ENCODE results near the gene KIFC1. TPM values are rescaled to one million over a fixed set of nuclear protein-coding genes. Genes with fewer than 3 reads are reported as not detected.

KIFC1 gene
- total and polyA plus RNA-seq, 8 donors, result 0.46 to 15.4 (median 6.6) TPM; not detected in 1

DNA sequence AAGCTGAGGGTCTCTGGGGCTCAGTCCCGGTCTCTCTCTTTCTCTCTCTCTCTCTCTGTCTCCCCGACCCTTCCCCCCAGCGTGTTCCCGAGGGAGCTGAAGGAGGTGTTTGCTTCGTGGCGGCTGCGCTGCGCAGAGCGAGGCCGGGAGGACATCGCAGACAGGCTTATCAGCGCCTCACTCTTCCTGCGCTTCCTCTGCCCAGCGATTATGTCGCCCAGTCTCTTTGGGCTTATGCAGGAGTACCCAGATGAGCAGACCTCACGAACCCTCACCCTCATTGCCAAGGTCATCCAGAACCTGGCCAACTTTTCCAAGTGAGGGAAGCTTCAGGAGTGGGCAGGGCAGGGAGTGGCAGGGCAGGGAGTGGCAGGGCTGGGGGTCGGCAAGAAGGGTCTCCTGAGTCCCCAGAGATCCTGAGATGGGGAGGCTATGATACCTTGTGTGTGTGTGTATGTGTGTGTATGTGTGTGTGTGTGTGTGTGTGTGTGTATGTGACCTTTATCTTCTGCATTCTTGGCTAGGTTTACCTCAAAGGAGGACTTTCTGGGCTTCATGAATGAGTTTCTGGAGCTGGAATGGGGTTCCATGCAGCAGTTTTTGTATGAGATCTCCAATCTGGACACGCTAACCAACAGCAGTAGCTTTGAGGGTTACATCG lies 49.2 kb downstream of the KIFC1 start:
- peaks cover 28 to 92% (median 82%) of the 10 kb centered on the region in 4 donors for H3K36me3 ChIP-seq

DNA sequence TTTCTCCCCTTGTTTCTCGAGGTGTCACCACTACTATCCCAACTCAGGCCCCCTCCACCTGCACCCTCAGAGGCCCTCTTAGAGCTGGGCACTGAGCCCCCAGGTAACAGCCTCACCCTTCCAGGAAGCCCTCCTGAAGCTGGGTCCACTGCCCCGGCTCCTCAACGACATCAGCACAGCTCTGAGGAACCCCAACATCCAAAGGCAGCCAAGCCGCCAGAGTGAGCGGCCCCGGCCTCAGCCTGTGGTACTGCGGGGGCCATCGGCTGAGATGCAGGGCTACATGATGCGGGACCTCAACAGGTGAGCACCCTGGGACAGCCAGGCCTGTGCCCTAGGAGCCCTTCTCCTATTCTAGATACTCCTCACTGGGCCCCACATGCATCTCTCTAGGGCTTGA lies 49.8 kb downstream of the KIFC1 start:
- no peak for DNase-seq
- no peak for TF ChIP-seq POLR2AphosphoS5 (IDR thresholded peaks at IDR 0.05)
- no peak for TF ChIP-seq POLR2A (IDR thresholded peaks at IDR 0.05)
- Histone ChIP-seq H3K36me3 (peaks cover 21 to 92% (median 82%) of the 10 kb centered on the region in 4 donors), H3K27ac (no peak overlapping the region), H3K4me1 (no peaks in the 10 kb centered on the region), H3K9me3 (no peaks in the 10 kb centered on the region), H3K4me3 (no peak overlapping the region), H3K27me3 (no peaks in the 10 kb centered on the region)
- WGBS, 5 donors, result 93 to 97% (median 93%) methylated on average over 1 to 9 of the region's 9 CpGs
- intact Hi-C loops (cut with DNase I; ENCODE audit: low total_unique reads), result no loop called here

More for the DNA sequence above, 49.2 kb downstream of the KIFC1 start:
- Histone ChIP-seq H3K4me3 (no peak overlapping the region), H3K27ac (no peak overlapping the region), H3K27me3 (no peaks in the 10 kb centered on the region), H3K4me1 (no peaks in the 10 kb centered on the region), H3K9me3 (no peaks in the 10 kb centered on the region)
- TF ChIP-seq EP300 (IDR thresholded peaks at IDR 0.05), result no peak
- TF ChIP-seq, protein P1, sequence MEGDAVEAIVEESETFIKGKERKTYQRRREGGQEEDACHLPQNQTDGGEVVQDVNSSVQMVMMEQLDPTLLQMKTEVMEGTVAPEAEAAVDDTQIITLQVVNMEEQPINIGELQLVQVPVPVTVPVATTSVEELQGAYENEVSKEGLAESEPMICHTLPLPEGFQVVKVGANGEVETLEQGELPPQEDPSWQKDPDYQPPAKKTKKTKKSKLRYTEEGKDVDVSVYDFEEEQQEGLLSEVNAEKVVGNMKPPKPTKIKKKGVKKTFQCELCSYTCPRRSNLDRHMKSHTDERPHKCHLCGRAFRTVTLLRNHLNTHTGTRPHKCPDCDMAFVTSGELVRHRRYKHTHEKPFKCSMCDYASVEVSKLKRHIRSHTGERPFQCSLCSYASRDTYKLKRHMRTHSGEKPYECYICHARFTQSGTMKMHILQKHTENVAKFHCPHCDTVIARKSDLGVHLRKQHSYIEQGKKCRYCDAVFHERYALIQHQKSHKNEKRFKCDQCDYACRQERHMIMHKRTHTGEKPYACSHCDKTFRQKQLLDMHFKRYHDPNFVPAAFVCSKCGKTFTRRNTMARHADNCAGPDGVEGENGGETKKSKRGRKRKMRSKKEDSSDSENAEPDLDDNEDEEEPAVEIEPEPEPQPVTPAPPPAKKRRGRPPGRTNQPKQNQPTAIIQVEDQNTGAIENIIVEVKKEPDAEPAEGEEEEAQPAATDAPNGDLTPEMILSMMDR (IDR thresholded peaks at IDR 0.05), result no peak
- no peak for TF ChIP-seq POLR2A (IDR thresholded peaks at IDR 0.05)
- no peak for TF ChIP-seq POLR2AphosphoS5 (IDR thresholded peaks at IDR 0.05)
- DNase-seq, result no peak
- 81 to 88% (median 85%) methylated on average over 18 to 19 of the region's 19 CpGs for WGBS, 5 donors
- intact Hi-C loops (cut with DNase I; ENCODE audit: low total_unique reads), result no loop called here

DNA sequence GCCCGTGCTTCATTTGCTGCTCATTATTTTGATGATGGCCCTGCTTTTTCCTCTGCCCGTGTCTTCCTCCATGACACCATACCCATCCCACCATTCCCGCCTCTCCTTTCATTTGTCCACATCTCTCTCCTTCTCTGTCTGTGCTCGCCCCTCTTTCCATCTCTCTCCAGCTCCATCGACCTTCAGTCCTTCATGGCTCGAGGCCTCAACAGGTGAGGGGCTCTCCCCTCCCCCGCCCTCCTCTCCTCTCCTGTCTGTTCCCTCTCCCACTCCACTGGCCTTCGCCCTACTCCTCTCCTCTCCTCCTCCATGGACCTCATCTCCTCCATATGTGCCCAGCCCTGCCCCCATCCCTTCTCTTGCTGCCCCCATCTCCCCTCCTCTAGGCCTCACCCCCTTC lies 50.7 kb downstream of the KIFC1 start:
- no peak overlapping the region for H3K4me3 ChIP-seq
- H3K27me3 ChIP-seq, result no peaks in the 10 kb centered on the region
- no peaks in the 10 kb centered on the region for H3K9me3 ChIP-seq
- WGBS, 5 donors, result 87 to 91% (median 89%) methylated on average over 8 of the region's 8 CpGs
- H3K4me1 ChIP-seq, result no peaks in the 10 kb centered on the region
- intact Hi-C loops (cut with DNase I; ENCODE audit: low total_unique reads), result no loop called here
- no peak overlapping the region for H3K27ac ChIP-seq
- peaks cover 21 to 92% (median 81%) of the 10 kb centered on the region in 4 donors for H3K36me3 ChIP-seq
- DNase-seq, result no peak
- TF ChIP-seq, protein P1 (IDR thresholded peaks at IDR 0.05), result no peak
- TF ChIP-seq EP300 (IDR thresholded peaks at IDR 0.05), result no peak
- TF ChIP-seq POLR2AphosphoS5 (IDR thresholded peaks at IDR 0.05), result no peak
- TF ChIP-seq POLR2A (IDR thresholded peaks at IDR 0.05), result no peak

DNA sequence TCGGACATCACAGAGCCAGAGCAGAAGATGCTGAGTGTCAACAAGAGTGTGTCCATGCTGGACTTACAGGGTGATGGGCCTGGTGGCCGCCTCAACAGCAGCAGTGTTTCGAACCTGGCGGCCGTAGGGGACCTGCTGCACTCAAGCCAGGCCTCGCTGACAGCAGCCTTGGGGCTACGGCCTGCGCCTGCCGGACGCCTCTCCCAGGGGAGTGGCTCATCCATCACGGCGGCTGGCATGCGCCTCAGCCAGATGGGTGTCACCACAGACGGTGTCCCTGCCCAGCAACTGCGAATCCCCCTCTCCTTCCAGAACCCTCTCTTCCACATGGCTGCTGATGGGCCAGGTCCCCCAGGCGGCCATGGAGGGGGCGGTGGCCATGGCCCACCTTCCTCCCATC lies 51.4 kb downstream of the KIFC1 start:
- DNase-seq, result no peak
- intact Hi-C loops (cut with DNase I; ENCODE audit: low total_unique reads), result no loop called here
- Histone ChIP-seq H3K4me1 (no peaks in the 10 kb centered on the region), H3K4me3 (no peak overlapping the region), H3K27ac (no peak overlapping the region), H3K36me3 (peaks cover 16 to 92% (median 80%) of the 10 kb centered on the region in 4 donors), H3K27me3 (no peaks in the 10 kb centered on the region), H3K9me3 (no peaks in the 10 kb centered on the region)
- WGBS, 5 donors, result 92 to 96% (median 94%) methylated on average over 12 to 17 of the region's 17 CpGs
- TF ChIP-seq EP300 (IDR thresholded peaks at IDR 0.05) (no peak), POLR2A (IDR thresholded peaks at IDR 0.05) (no peak), POLR2AphosphoS5 (IDR thresholded peaks at IDR 0.05) (no peak)
- TF ChIP-seq, protein P1 (IDR thresholded peaks at IDR 0.05), result no peak

Data from stomach (tissue), 9 donors.